Measurements from ENCODE around the gene TNFSF11.
"Not testable (repeated sequence)": the region's sequence is repeated elsewhere in the genome, so short reads cannot be mapped to it uniquely, and the experiment has no call there.

TNFSF11 gene

GRCh38 chr13:42548731-42549551 is 25.0 kb upstream of the TNFSF11 start:
- TF ChIP-seq, protein P1, sequence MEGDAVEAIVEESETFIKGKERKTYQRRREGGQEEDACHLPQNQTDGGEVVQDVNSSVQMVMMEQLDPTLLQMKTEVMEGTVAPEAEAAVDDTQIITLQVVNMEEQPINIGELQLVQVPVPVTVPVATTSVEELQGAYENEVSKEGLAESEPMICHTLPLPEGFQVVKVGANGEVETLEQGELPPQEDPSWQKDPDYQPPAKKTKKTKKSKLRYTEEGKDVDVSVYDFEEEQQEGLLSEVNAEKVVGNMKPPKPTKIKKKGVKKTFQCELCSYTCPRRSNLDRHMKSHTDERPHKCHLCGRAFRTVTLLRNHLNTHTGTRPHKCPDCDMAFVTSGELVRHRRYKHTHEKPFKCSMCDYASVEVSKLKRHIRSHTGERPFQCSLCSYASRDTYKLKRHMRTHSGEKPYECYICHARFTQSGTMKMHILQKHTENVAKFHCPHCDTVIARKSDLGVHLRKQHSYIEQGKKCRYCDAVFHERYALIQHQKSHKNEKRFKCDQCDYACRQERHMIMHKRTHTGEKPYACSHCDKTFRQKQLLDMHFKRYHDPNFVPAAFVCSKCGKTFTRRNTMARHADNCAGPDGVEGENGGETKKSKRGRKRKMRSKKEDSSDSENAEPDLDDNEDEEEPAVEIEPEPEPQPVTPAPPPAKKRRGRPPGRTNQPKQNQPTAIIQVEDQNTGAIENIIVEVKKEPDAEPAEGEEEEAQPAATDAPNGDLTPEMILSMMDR (IDR thresholded peaks at IDR 0.05; ENCODE audit: low read depth, low read length): no peak
- DNase-seq (ENCODE audit: extremely low read depth, low read depth): no peak

DNA sequence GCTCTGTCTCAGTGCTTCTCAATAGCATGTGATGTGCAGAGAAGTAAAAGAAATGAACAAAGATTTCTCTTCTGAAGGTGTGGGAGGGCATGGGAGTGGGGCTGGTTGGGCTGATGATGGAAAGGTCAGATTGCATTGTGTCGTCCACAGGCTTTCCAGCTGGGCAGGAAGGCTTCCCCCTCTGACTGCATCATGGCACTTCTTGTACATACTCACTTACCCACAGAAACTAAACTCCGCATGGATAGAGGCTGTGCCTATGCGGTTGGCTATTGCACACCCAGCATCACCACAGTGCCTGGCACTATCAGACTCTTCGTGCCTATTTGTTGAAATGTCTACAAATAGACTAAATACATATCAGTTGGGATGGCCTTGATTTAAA is 24.4 kb upstream of the TNFSF11 start:
- TF ChIP-seq, protein P1 (IDR thresholded peaks at IDR 0.05; ENCODE audit: low read depth, low read length): no peak
- no peak for DNase-seq (ENCODE audit: extremely low read depth, low read depth)

DNA sequence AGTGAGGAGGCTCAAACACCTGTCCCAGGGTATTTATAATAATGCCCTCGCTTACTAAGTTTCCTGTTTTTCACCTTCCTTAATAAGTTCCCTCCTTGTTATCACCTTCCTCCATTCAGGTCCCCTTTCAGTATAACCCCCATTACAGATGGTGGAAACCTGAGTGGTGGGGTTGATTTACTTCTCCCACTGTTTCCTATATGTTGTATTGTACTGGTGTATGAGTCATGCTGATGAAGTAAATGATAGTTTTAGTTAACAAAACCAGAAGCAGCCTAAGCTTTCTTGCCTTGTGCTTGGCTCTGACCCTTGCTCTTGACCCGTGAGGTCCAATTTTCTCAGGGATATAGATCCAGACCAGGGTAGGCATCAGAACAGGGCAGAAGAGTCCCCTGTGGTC is 22.3 kb upstream of the TNFSF11 start:
- TF ChIP-seq, protein P1 (IDR thresholded peaks at IDR 0.05; ENCODE audit: low read depth, low read length): no peak
- no peak for DNase-seq (ENCODE audit: extremely low read depth, low read depth)

- DNase-seq (ENCODE audit: extremely low read depth, low read depth): no peak
- TF ChIP-seq, protein P1 (IDR thresholded peaks at IDR 0.05; ENCODE audit: low read depth, low read length): no peak
These were observed 20.6 kb upstream of the TNFSF11 start for GRCh38 chr13:42553098-42554046.

DNA sequence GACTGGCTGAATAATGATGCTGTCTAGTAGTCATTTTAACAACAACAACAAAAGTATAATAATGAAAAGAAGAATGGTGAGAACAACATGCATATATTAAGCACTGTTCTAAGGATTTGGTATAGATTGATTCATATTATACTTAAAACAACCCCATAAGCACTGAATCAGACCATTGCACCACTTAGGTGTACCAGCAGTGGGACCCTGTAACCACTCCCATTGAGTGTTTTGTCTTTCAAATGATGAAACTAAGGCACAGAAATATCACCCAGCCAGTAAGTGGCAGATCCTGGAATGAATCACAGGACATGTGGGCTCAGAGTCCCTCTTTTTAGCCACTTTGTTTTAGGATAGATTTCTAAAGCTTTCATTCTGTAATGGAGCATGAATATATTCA is 14.9 kb upstream of the TNFSF11 start:
- DNase-seq (ENCODE audit: extremely low read depth, low read depth): no peak
- TF ChIP-seq, protein P1 (IDR thresholded peaks at IDR 0.05; ENCODE audit: low read depth, low read length): no peak

DNA sequence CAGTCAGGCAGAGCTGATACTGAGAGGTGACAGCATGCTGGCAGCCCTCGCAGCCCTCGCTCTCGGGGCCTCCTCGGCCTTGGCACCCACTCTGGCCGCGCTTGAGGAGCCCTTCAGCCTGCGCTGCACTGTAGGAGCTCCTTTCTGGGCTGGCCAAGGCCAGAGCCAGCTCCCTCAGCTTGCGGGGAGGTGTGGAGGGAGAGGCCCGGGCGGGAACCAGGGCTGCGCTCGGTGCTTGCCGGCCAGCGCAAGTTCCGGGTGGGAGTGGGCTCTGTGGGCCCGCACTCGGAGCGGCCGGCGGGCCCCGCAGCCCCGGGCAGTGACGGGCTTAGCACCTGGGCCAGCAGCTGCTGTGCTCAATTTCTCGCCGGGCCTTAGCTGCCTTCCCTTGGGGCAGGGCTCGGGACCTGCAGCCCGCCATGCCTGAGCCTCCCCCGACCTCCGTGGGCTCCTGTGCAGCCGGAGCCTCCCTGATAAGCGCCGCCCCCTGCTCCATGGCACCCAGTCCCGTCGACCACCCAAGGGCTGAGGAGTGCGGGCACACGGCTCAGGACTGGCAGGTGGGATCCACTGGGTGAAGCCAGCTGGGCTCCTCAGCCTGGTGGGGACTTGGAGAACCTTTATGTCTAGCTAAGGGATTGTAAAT is 14.3 kb upstream of the TNFSF11 start:
- not testable (repeated sequence) for DNase-seq (ENCODE audit: extremely low read depth, low read depth)

- DNase-seq (ENCODE audit: extremely low read depth, low read depth): not testable (repeated sequence)
These were observed 13.6 kb upstream of the TNFSF11 start for GRCh38 chr13:42560320-42560719.
